Measurements from ENCODE around the gene TFPT.

TFPT gene

GRCh38 chr19:54149021-54149812, 33.8 kb upstream of the TFPT start:
- DNase-seq (ENCODE audit: low read depth in 2 of 2), result no peak

GRCh38 chr19:54148158-54148557, 32.7 kb upstream of the TFPT start:
- no peak for DNase-seq (ENCODE audit: low read depth in 2 of 2)

GRCh38 chr19:54147676-54148075, 32.2 kb upstream of the TFPT start:
- no peak for DNase-seq (ENCODE audit: low read depth in 2 of 2)

GRCh38 chr19:54145541-54146158, 30.2 kb upstream of the TFPT start:
- no peak for DNase-seq (ENCODE audit: low read depth in 2 of 2)

- DNase-seq (ENCODE audit: low read depth in 2 of 2), result no peak
Measured at GRCh38 chr19:54142166-54142780, 26.8 kb upstream of the TFPT start.

GRCh38 chr19:54141356-54141755, 25.9 kb upstream of the TFPT start:
- peak; percentile 24 to 40 for DNase-seq (ENCODE audit: low read depth in 2 of 2)

- DNase-seq (ENCODE audit: low read depth in 2 of 2), result no peak
Measured at GRCh38 chr19:54138489-54139256, 23.2 kb upstream of the TFPT start.

GRCh38 chr19:54137699-54138488, 22.4 kb upstream of the TFPT start, which contains the start of gene CNOT3:
Gene CNOT3 (plus strand): TSS chr19:54137762. CDS start chr19:54142979, 5,217 bp downstream.
- no peak for DNase-seq (ENCODE audit: low read depth in 2 of 2)

- peak; percentile 100 for DNase-seq (ENCODE audit: low read depth in 2 of 2)
Measured at GRCh38 chr19:54136864-54137698, 21.6 kb upstream of the TFPT start.

- no peak for DNase-seq (ENCODE audit: low read depth in 2 of 2)
Measured at GRCh38 chr19:54136086-54136863, 20.8 kb upstream of the TFPT start.

GRCh38 chr19:54133957-54134590, 18.6 kb upstream of the TFPT start:
- DNase-seq (ENCODE audit: low read depth in 2 of 2), result no peak

- DNase-seq (ENCODE audit: low read depth in 2 of 2), result peak; percentile 9 to 11
Measured at GRCh38 chr19:54133312-54133956, 18.0 kb upstream of the TFPT start.

- DNase-seq (ENCODE audit: low read depth in 2 of 2), result no peak
Measured at GRCh38 chr19:54129617-54129996, 14.2 kb upstream of the TFPT start.

- no peak for DNase-seq (ENCODE audit: low read depth in 2 of 2)
Measured at GRCh38 chr19:54128796-54129616, 13.5 kb upstream of the TFPT start.

- DNase-seq (ENCODE audit: low read depth in 2 of 2), result no peak
Measured at GRCh38 chr19:54128441-54128725, 12.9 kb upstream of the TFPT start.

- DNase-seq (ENCODE audit: low read depth in 2 of 2), result no peak
Measured at GRCh38 chr19:54127688-54128440, 12.4 kb upstream of the TFPT start.

- DNase-seq (ENCODE audit: low read depth in 2 of 2), result no peak
Measured at GRCh38 chr19:54125713-54126112, 10.3 kb upstream of the TFPT start.

Measured in fibroblast of skin of left biceps (primary cell).